MCF 10A (cell line): Measurements from ENCODE around the gene DHX35. TPM values are rescaled to one million over a fixed set of nuclear protein-coding genes. Genes with fewer than 3 reads are reported as not detected.
A peak's percentile ranks its signal among the peaks of the same experiment; 100 is the strongest.

Experiments used
- BruUV-seq: library from RNA; stranded (reverse); fragments of 400-500 nt; replicated peaks from 2 replicates; lab custom pipeline; 2021; lab: Mats Ljungman, UMichigan
- CTCF ChIA-PET: fragments of 300-600 bp; sonication (Branson Sonifier 250); formaldehyde crosslinking; extraction: SDS; loops from one replicate; lab custom pipeline; 2021; ENCODE audit warnings: antibody characterized with exemption, inconsistent platforms; lab: Yijun Ruan, JAX
- POLR2A ChIA-PET: fragments of 300-600, 350-650 bp; sonication (Branson Sonifier 250); formaldehyde crosslinking; extraction: SDS; loops from one replicate; lab custom pipeline; 2020; ENCODE audit warnings: antibody characterized with exemption, inconsistent platforms; lab: Yijun Ruan, JAX
- DNase-seq: peaks from one replicate; pipeline ENCODE4 v3.0.0-alpha.2; 2018; ENCODE audit not compliant: unreplicated experiment
- H3K27ac Mint-ChIP-seq: one replicate; pipeline ENCODE4 v1.8.0; 2022; ENCODE audit warnings: mild to moderate bottlenecking, low read depth, mixed read lengths; ENCODE audit not compliant: unreplicated experiment
- H3K27me3 Mint-ChIP-seq: one replicate; pipeline ENCODE4 v1.8.0; 2022; ENCODE audit warnings: mixed read lengths; ENCODE audit not compliant: insufficient read depth, unreplicated experiment
- H3K36me3 Mint-ChIP-seq: one replicate; pipeline ENCODE4 v1.8.0; 2022; ENCODE audit warnings: mild to moderate bottlenecking, moderate library complexity, mixed read lengths; ENCODE audit not compliant: insufficient read depth, unreplicated experiment
- H3K4me1 Mint-ChIP-seq: one replicate; pipeline ENCODE4 v1.8.0; 2022; ENCODE audit warnings: mixed read lengths; ENCODE audit not compliant: insufficient read depth, unreplicated experiment
- H3K4me3 Mint-ChIP-seq: one replicate; pipeline ENCODE4 v1.8.0; 2022; ENCODE audit warnings: mild to moderate bottlenecking, moderate library complexity, mixed read lengths; ENCODE audit not compliant: unreplicated experiment
- H3K9me3 Mint-ChIP-seq: one replicate; pipeline ENCODE4 v1.8.0; 2022; ENCODE audit warnings: mixed read lengths; ENCODE audit not compliant: unreplicated experiment
- intact Hi-C: fragments of 100-400 bp; cut with micrococcal nuclease; formaldehyde crosslinking; loops from 2 replicates; pipeline ENCODE4 v1.14.1; 2022
- total RNA-seq: library from RNA; stranded (reverse); gene quantifications from 2 replicates; pipeline ENCODE4 v1.2.3, GENCODE V29; 2022
- TF ChIP-seq, protein P1 (sequence below): fragments of 200-600 bp; IDR thresholded peaks from one replicate; pipeline ENCODE4 v1.8.0; 2022; ENCODE audit warnings: antibody characterized with exemption, mild to moderate bottlenecking; ENCODE audit not compliant: unreplicated experiment

The DHX35 gene
- total RNA-seq, 1 experiment from 2014 or later = 7.8 TPM

DNA sequence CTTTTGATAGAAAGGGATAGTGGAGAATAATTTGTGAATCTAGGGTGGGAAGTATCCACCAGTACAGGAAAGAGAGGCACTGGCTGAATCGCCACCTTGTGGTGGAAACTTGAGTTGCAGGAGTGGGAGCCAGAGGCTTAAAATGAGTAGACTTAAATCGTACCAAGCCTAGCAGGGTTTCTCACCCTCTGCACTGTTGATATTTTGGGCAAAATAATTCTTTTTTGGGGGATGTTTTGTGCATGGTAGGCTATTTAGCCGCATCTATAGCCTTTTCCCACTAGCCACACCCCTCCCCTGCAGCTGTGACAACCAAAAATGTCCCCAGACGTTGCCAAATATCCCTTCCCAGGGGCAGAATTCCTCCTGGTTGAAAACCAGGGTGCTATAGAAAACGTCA is 119.1 kb downstream of the DHX35 start:
- H3K4me3 Mint-ChIP-seq = no peak overlapping the region
- H3K4me1 Mint-ChIP-seq = no peaks in the 10 kb centered on the region
- DNase-seq = peak; percentile 78
- intact Hi-C loops = loop anchor here (1.0 kb wide), 1 partner anchor 31 kb away; no protein-coding TSS in a partner anchor
- H3K27me3 Mint-ChIP-seq = peaks cover 58% of the 10 kb centered on the region
- ChIA-PET CTCF (interaction anchor here (0.6 to 16.2 kb wide), 49 partner anchors 10 to 1951 kb away, joined by 3 to 622 read pairs (median 4); no protein-coding TSS in a partner anchor), POLR2A (interaction anchor here (2.5 kb wide), 1 partner anchor 31 kb away, joined by 15 read pairs; no protein-coding TSS in a partner anchor)
- TF ChIP-seq, protein P1, sequence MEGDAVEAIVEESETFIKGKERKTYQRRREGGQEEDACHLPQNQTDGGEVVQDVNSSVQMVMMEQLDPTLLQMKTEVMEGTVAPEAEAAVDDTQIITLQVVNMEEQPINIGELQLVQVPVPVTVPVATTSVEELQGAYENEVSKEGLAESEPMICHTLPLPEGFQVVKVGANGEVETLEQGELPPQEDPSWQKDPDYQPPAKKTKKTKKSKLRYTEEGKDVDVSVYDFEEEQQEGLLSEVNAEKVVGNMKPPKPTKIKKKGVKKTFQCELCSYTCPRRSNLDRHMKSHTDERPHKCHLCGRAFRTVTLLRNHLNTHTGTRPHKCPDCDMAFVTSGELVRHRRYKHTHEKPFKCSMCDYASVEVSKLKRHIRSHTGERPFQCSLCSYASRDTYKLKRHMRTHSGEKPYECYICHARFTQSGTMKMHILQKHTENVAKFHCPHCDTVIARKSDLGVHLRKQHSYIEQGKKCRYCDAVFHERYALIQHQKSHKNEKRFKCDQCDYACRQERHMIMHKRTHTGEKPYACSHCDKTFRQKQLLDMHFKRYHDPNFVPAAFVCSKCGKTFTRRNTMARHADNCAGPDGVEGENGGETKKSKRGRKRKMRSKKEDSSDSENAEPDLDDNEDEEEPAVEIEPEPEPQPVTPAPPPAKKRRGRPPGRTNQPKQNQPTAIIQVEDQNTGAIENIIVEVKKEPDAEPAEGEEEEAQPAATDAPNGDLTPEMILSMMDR = peak; percentile 90
- H3K9me3 Mint-ChIP-seq = no peaks in the 10 kb centered on the region
- BruUV-seq = no TSS peak
- no peak overlapping the region for H3K27ac Mint-ChIP-seq
- no peaks in the 10 kb centered on the region for H3K36me3 Mint-ChIP-seq

DNA sequence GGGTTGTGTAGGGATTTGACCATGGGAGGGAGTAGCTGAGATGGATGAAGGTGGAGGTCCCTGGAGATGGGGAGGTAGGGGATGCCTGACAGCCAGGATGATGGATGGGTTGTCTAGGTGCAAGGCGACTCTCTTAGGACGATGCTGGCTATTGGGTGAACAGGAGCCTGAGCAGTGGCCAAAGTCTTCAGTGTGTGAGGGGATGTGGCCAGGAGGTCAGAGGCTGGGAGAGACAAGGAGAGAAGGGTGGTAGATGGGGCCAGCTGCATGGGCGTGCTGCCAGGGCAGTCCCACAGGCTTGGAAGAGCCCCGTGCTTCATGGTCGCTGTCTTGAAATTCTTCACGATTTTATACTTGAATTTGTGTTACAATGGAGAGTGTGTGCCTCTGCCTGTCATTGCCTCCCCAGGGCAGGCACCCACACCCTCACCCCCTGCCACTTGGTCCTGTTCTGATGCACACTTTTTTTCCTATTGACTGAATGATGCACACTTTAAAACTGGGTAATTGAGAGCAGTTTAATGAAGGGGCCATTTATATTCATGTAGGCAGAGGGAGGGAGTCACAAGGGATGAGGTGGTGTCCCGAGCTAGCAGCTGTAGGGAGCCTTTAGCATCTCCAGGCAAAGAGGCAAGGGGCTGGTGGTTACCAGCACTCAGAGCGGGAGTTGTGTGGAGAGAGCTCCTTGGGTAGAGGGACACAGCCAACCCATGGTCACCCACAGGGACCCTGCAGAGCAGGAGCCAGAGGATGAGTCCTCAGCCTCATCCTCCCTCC is 120.7 kb downstream of the DHX35 start:
- CTCF ChIA-PET = interaction anchor here (0.6 to 16.2 kb wide), 20 partner anchors 8 to 1709 kb away, joined by 3 to 622 read pairs (median 4); no protein-coding TSS in a partner anchor
- H3K36me3 Mint-ChIP-seq = no peaks in the 10 kb centered on the region

DNA sequence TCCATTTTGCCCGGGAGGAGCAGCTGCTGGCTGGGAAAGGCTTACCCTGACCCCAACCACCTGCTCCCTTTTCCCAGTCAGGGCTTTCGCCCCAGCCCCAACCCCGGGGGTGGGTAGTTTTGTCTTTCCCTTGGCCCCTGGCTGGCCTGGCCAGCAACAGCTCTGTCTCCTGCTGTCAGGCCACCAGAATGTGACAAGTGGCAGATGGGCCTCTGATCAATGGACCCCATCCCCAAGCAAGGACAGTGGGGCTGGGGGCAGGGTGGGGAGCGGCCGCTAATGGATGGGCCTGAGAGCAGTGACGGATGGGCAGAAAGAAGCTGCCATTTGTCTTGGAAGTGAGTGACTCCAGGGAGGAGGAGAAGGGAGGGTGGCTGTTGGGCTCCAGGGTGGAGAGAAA is 121.6 kb downstream of the DHX35 start:
- Mint-ChIP-seq H3K4me3 (no peak overlapping the region), H3K27me3 (peaks cover 37% of the 10 kb centered on the region), H3K4me1 (no peaks in the 10 kb centered on the region), H3K27ac (no peak overlapping the region), H3K9me3 (no peaks in the 10 kb centered on the region), H3K36me3 (no peaks in the 10 kb centered on the region)
- intact Hi-C loops = no loop called here
- no TSS peak for BruUV-seq
- ChIA-PET CTCF (interaction anchor here (0.6 to 16.2 kb wide), 7 partner anchors 7 to 1869 kb away, joined by 3 to 622 read pairs (median 3); no protein-coding TSS in a partner anchor), POLR2A (no interaction called here)
- TF ChIP-seq, protein P1 = no peak
- no peak for DNase-seq

More for the DNA sequence above, 120.7 kb downstream of the DHX35 start:
- H3K4me3 Mint-ChIP-seq = no peak overlapping the region
- H3K27me3 Mint-ChIP-seq = peaks cover 43% of the 10 kb centered on the region
- H3K9me3 Mint-ChIP-seq = no peaks in the 10 kb centered on the region
- no peaks in the 10 kb centered on the region for H3K4me1 Mint-ChIP-seq
- intact Hi-C loops = no loop called here
- no TSS peak for BruUV-seq
- H3K27ac Mint-ChIP-seq = no peak overlapping the region
- TF ChIP-seq, protein P1 = no peak
- DNase-seq = no peak
- POLR2A ChIA-PET = interaction anchor here (2.5 kb wide), 1 partner anchor 33 kb away, joined by 15 read pairs; no protein-coding TSS in a partner anchor

DNA sequence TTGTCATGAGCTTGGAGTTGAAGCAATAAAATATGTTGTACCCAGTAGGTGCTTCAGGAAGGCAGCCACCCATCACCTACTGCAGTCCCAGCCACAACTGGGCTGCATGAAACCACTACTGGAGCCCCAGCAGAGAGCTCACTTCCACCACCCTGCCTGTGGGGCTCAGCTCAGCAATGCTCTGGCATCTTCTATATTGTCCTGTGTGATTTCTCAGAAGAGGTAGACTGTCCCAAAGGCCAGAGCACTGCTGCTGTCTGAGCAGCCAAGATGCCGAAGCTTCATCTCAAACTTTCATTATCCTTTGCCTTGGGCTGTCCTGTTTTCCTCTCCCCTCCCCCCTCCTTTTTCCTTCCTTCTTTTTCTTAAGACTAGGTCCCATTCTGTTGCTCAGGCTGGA is 126.9 kb downstream of the DHX35 start:
- BruUV-seq = no TSS peak
- intact Hi-C loops = no loop called here
- peaks cover 4% of the 10 kb centered on the region for H3K9me3 Mint-ChIP-seq
- POLR2A ChIA-PET = interaction anchor here (0.7 kb wide), 1 partner anchor 1265 kb away, joined by 3 read pairs; no protein-coding TSS in a partner anchor
- H3K4me3 Mint-ChIP-seq = no peak overlapping the region
- H3K4me1 Mint-ChIP-seq = no peaks in the 10 kb centered on the region
- H3K27ac Mint-ChIP-seq = no peak overlapping the region
- CTCF ChIA-PET = interaction anchor here (0.6 to 16.2 kb wide), 8 partner anchors 7 to 271 kb away, joined by 3 to 622 read pairs (median 4); no protein-coding TSS in a partner anchor
- DNase-seq = no peak
- H3K36me3 Mint-ChIP-seq = peaks cover 4% of the 10 kb centered on the region
- H3K27me3 Mint-ChIP-seq = peaks cover 20% of the 10 kb centered on the region
- TF ChIP-seq, protein P1 = no peak
